CD4-positive, alpha-beta memory T cell (primary cell): ENCODE results near the gene TTC4. TPM values are rescaled to one million over a fixed set of nuclear protein-coding genes. Genes with fewer than 3 reads are reported as not detected.
A peak's percentile ranks its signal among the peaks of the same experiment; 100 is the strongest.

Experiments
- CTCF ChIA-PET: fragments of 350-600 bp; sonication (Branson Sonifier 250); formaldehyde crosslinking; loops from one replicate; lab custom pipeline; 2021; ENCODE audit warnings: inconsistent platforms; ENCODE audit not compliant: partially characterized antibody; lab: Charles Lee
- POLR2A ChIA-PET: fragments of 350-600 bp; sonication (Branson Sonifier 250); formaldehyde crosslinking; loops from one replicate; lab custom pipeline; 2021; ENCODE audit not compliant: partially characterized antibody; lab: Charles Lee
- DNase-seq, 5 donors: peaks; one replicate each; pipeline versions ENCODE4 v3.0.0 to v3.0.0-alpha.2; 2020 to 2022; ENCODE audit warnings: mixed read lengths in 1 of 5
- H3K27ac ChIP-seq: one replicate; pipeline ENCODE4 v1.7.0; 2013; ENCODE audit warnings: low read depth, low read length
- H3K27me3 ChIP-seq: 2 replicates; pipeline ENCODE4 v1.7.0; 2013; ENCODE audit warnings: mild to moderate bottlenecking, low read length, moderate library complexity; ENCODE audit not compliant: insufficient read depth
- H3K36me3 ChIP-seq: 2 replicates; pipeline ENCODE4 v1.7.0; 2013; ENCODE audit warnings: mild to moderate bottlenecking, low read length, moderate library complexity; ENCODE audit not compliant: insufficient read depth
- H3K4me1 ChIP-seq: 2 replicates; pipeline ENCODE4 v1.7.0; 2013; ENCODE audit warnings: mild to moderate bottlenecking, low read length, moderate library complexity; ENCODE audit not compliant: insufficient read depth
- H3K4me3 ChIP-seq, 2 donors: one replicate each; pipeline ENCODE4 v1.7.0; 2013; ENCODE audit warnings: low read length in 2 of 2, mild to moderate bottlenecking in 1 of 2
- H3K9me3 ChIP-seq, 2 donors: one replicate each; pipeline ENCODE4 v1.7.0; 2013; ENCODE audit warnings: low read length in 2 of 2, control low read depth in 1 of 2; ENCODE audit not compliant: control insufficient read depth in 1 of 2
- H3K27ac Mint-ChIP-seq, 7 donors: one replicate each; pipeline ENCODE4 v1.8.0; 2020 to 2021; ENCODE audit warnings: mixed read lengths in 7 of 7, mild to moderate bottlenecking in 6 of 7, inconsistent platforms in 3 of 7, moderate library complexity in 3 of 7
- H3K27me3 Mint-ChIP-seq, 2 donors: one replicate each; pipeline ENCODE4 v1.8.0; 2020 to 2021; ENCODE audit warnings: mixed read lengths in 2 of 2
- H3K36me3 Mint-ChIP-seq, 2 donors: one replicate each; pipeline ENCODE4 v1.8.0; 2020 to 2021; ENCODE audit warnings: mixed read lengths in 2 of 2, inconsistent platforms in 1 of 2, mild to moderate bottlenecking in 1 of 2
- H3K4me1 Mint-ChIP-seq, 4 donors: one replicate each; pipeline ENCODE4 v1.8.0; 2020 to 2021; ENCODE audit warnings: mixed read lengths in 4 of 4, mild to moderate bottlenecking in 1 of 4
- H3K4me3 Mint-ChIP-seq, 8 donors: one replicate each; pipeline ENCODE4 v1.8.0; 2020 to 2021; ENCODE audit warnings: mixed read lengths in 8 of 8, mild to moderate bottlenecking in 7 of 8, moderate library complexity in 6 of 8, inconsistent platforms in 3 of 8
- H3K9me3 Mint-ChIP-seq, 8 donors: one replicate each; pipeline ENCODE4 v1.8.0; 2020 to 2021; ENCODE audit warnings: mixed read lengths in 8 of 8, mild to moderate bottlenecking in 5 of 8, inconsistent platforms in 3 of 8, moderate library complexity in 1 of 8
- intact Hi-C: fragments of 100-400 bp; cut with micrococcal nuclease; formaldehyde crosslinking; loops from one replicate; pipeline ENCODE4 v1.15.1; 2023
- polyA plus RNA-seq, 2 donors: library from polyadenylated mRNA; unstranded; fragments of 300-500 nt; fragmentation: Illumina TruSeq; gene quantifications; one replicate each; pipeline ENCODE4 v1.2.3, GENCODE V29; 2021
- total RNA-seq, 2 experiments: library from RNA; stranded (reverse); gene quantifications; one replicate each; pipeline ENCODE4 v1.2.3, GENCODE V29; 2021

The TTC4 gene
- total and polyA plus RNA-seq, 4 experiments from 2014 or later, result 20.0 to 24.5 (median 23.0) TPM

GRCh38 chr1:54754486-54755285 lies 39.0 kb downstream of the TTC4 start:
- ChIA-PET CTCF (interaction anchor here (1.6 kb wide), 1 partner anchor 265 kb away, joined by 3 read pairs; no protein-coding TSS in a partner anchor), POLR2A (no interaction called here)
- Mint-ChIP-seq H3K4me1 (no peaks in the 10 kb centered on the region), H3K4me3 (no peak overlapping the region), H3K36me3 (peaks cover 14 to 15% of the 10 kb centered on the region in 2 donors), H3K9me3 (no peaks in the 10 kb centered on the region), H3K27ac (no peak overlapping the region), H3K27me3 (no peaks in the 10 kb centered on the region)
- Histone ChIP-seq H3K36me3 (peaks cover 8% of the 10 kb centered on the region), H3K4me1 (no peaks in the 10 kb centered on the region), H3K4me3 (no peak overlapping the region), H3K27ac (no peak overlapping the region), H3K27me3 (no peaks in the 10 kb centered on the region), H3K9me3 (no peaks in the 10 kb centered on the region)
- intact Hi-C loops, result no loop called here
- no peak for DNase-seq

DNA sequence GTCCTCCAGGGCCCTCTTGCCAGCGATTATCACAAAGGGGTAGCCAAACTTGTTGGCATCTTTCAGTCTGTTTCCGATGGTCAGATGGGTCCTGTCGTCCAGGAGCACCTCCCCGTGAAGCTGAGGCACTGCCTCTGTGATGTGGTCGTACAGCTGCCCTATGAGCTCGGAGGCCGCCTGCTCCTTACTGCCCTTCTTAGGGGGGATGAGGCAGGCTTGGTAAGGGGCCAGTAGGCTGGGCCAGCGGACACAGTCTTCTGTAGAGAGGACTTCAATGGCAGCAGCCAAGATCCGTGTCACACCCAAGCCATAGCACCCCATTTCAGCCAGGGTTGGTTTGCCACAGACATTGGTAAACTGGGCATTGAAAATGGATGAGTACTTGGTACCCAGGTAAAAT lies 42.2 kb downstream of the TTC4 start:
- Histone ChIP-seq H3K36me3 (peaks cover 8% of the 10 kb centered on the region), H3K27me3 (no peaks in the 10 kb centered on the region), H3K27ac (no peak overlapping the region), H3K9me3 (no peaks in the 10 kb centered on the region), H3K4me3 (no peak overlapping the region), H3K4me1 (no peaks in the 10 kb centered on the region)
- no peak for DNase-seq
- intact Hi-C loops, result no loop called here
- H3K4me3 Mint-ChIP-seq, result no peak overlapping the region
- peaks cover under 1 to 9% (median 4%) of the 10 kb centered on the region in 4 donors for H3K4me1 Mint-ChIP-seq
- H3K27ac Mint-ChIP-seq, result no peak overlapping the region
- ChIA-PET CTCF (no interaction called here), POLR2A (no interaction called here)
- H3K27me3 Mint-ChIP-seq, result no peaks in the 10 kb centered on the region
- no peaks in the 10 kb centered on the region for H3K9me3 Mint-ChIP-seq
- peaks cover 14 to 18% of the 10 kb centered on the region in 2 donors for H3K36me3 Mint-ChIP-seq

- Mint-ChIP-seq H3K9me3 (peaks cover 0 to 2% (median 0%) of the 10 kb centered on the region in 8 donors), H3K4me3 (no peak overlapping the region), H3K36me3 (peaks cover 14 to 18% of the 10 kb centered on the region in 2 donors), H3K4me1 (peaks cover 4 to 17% (median 11%) of the 10 kb centered on the region in 4 donors), H3K27me3 (no peaks in the 10 kb centered on the region), H3K27ac (no peak overlapping the region)
- Histone ChIP-seq H3K9me3 (no peaks in the 10 kb centered on the region), H3K4me1 (peaks cover 9% of the 10 kb centered on the region), H3K4me3 (no peak overlapping the region), H3K27me3 (no peaks in the 10 kb centered on the region), H3K27ac (no peak overlapping the region), H3K36me3 (peaks cover 8% of the 10 kb centered on the region)
- no peak for DNase-seq
- ChIA-PET POLR2A (no interaction called here), CTCF (no interaction called here)
- intact Hi-C loops, result no loop called here
These were observed 43.2 kb downstream of the TTC4 start for GRCh38 chr1:54758678-54759348.

DNA sequence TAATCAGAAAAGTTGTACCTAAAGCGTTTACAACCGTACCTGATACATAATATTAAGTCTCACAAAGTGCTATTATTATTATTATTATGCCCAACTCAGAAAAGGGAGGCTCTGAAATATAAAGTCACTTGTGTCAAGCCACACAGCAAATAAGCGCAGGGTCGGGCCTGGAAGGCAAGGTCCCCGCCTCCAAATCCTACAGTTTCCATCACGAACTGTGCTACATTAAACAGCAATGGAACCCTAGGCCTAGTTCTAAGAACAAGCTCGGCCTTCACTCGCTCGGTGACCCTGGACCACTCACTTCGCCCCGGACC lies 48.1 kb downstream of the TTC4 start:
- H3K36me3 ChIP-seq, result no peaks in the 10 kb centered on the region
- Mint-ChIP-seq H3K9me3 (peaks cover 0 to 2% (median 0%) of the 10 kb centered on the region in 8 donors), H3K27me3 (no peaks in the 10 kb centered on the region), H3K27ac (peak overlapping the region; percentile 68 to 97 (median 91)), H3K36me3 (peaks cover 0 to 10% of the 10 kb centered on the region in 2 donors), H3K4me1 (peaks cover 8 to 27% (median 19%) of the 10 kb centered on the region in 4 donors), H3K4me3 (peak overlapping the region; percentile 92 to 98 (median 94))
- CTCF ChIA-PET, result interaction anchor here (1.0 to 1.7 kb wide), 2 partner anchors 37 to 49 kb away, joined by 3 to 4 read pairs; partner anchors contain the start of gene TTC22
- intact Hi-C loops, result loop anchor here (1.0 to 2.0 kb wide), 5 partner anchors 37 to 925 kb away; partner anchors contain the start of genes LRRC42, NDC1, TCEANC2 and TMEM59
- peaks cover 11% of the 10 kb centered on the region for H3K4me1 ChIP-seq
- peak overlapping the region; percentile 92 to 100 for H3K4me3 ChIP-seq
- POLR2A ChIA-PET, result interaction anchor here (2.1 to 3.4 kb wide), 3 partner anchors 37 to 710 kb away, joined by 7 to 24 read pairs (median 13); partner anchors contain the start of genes TCEANC2, TMEM59, TTC22 and TTC4
- H3K27ac ChIP-seq, result peak overlapping the region; percentile 71
- H3K27me3 ChIP-seq, result no peaks in the 10 kb centered on the region
- DNase-seq, result no peak
- H3K9me3 ChIP-seq, result no peaks in the 10 kb centered on the region

GRCh38 chr1:54764133-54764921 lies 48.7 kb downstream of the TTC4 start, which contains the start of gene PARS2:
TSS of gene PARS2 (minus strand) at chr1:54764523. CDS start at chr1:54759161, 5,362 bp downstream.
- H3K4me1 ChIP-seq, result peaks cover 11% of the 10 kb centered on the region
- H3K4me3 ChIP-seq, result peak within 1 kb of the TSS; percentile 92 to 100
- peak within 1 kb of the TSS; percentile 92 to 98 (median 94) for H3K4me3 Mint-ChIP-seq
- H3K27me3 Mint-ChIP-seq, result no peaks in the 10 kb centered on the region
- H3K27me3 ChIP-seq, result no peaks in the 10 kb centered on the region
- intact Hi-C loops, result loop anchor here (1.0 to 2.0 kb wide), 5 partner anchors 36 to 926 kb away; partner anchors contain the start of genes LRRC42, NDC1, TCEANC2 and TMEM59
- DNase-seq, result peak; percentile 92 to 98 (median 98)
- H3K27ac Mint-ChIP-seq, result peak within 1 kb of the TSS; percentile 84 to 97 (median 93)
- H3K36me3 ChIP-seq, result no peaks in the 10 kb centered on the region
- peak within 1 kb of the TSS; percentile 71 for H3K27ac ChIP-seq
- peaks cover 8 to 27% (median 19%) of the 10 kb centered on the region in 4 donors for H3K4me1 Mint-ChIP-seq
- peaks cover 0 to 8% of the 10 kb centered on the region in 2 donors for H3K36me3 Mint-ChIP-seq
- H3K9me3 Mint-ChIP-seq, result peaks cover 0 to 2% (median 0%) of the 10 kb centered on the region in 8 donors
- H3K9me3 ChIP-seq, result no peaks in the 10 kb centered on the region
- ChIA-PET CTCF (interaction anchor here (1.7 kb wide), 1 partner anchor 36 kb away, joined by 4 read pairs; the partner anchor contains the start of gene TTC22), POLR2A (interaction anchor here (2.1 to 3.4 kb wide), 3 partner anchors 36 to 711 kb away, joined by 7 to 24 read pairs (median 13); partner anchors contain the start of genes TCEANC2, TMEM59, TTC22 and TTC4)

DNA sequence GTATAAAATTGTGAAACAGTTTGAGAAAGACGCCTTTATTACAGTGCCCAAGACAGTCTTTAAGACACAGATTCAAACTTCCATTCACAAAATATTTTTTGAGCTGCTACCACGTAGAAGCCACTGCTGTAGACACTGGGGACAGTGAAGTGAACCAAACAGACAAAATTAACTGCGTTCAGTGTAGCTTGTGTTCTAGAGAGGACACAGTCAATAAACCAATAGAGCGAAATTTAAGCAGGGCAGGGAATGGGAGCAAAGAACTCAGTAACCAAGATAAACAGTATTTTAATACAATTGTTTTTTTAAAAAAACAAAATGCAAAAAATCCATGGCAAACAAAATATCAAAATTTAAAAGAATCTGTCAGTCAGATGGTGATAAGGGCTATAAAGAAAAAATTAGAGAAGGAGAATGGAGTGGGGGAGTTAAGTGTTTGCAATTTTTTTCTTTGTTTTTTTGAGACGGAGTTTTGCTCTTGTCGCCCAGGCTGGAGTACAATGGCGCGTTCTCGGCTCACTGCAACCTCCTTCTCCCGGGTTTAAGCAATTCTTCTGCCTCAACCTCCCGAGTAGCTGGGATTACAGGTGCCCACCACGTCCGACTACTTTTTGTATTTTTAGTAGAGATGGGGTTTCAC lies 49.4 kb downstream of the TTC4 start:
- POLR2A ChIA-PET, result interaction anchor here (0.6 to 3.4 kb wide), 4 partner anchors 35 to 766 kb away, joined by 4 to 24 read pairs (median 10); partner anchors contain the start of genes TCEANC2, TMEM59, TTC22 and TTC4
- DNase-seq, result no peak

More for the DNA sequence above, 49.4 kb downstream of the TTC4 start:
- Histone ChIP-seq H3K36me3 (no peaks in the 10 kb centered on the region), H3K27ac (peak overlapping the region; percentile 56), H3K4me3 (peak overlapping the region; percentile 58 to 100), H3K4me1 (peaks cover 11% of the 10 kb centered on the region), H3K9me3 (no peaks in the 10 kb centered on the region), H3K27me3 (no peaks in the 10 kb centered on the region)
- peaks cover 8 to 25% (median 19%) of the 10 kb centered on the region in 4 donors for H3K4me1 Mint-ChIP-seq
- H3K4me3 Mint-ChIP-seq, result peak overlapping the region; percentile 92 to 98 (median 94)
- H3K27me3 Mint-ChIP-seq, result no peaks in the 10 kb centered on the region
- CTCF ChIA-PET, result interaction anchor here (5.2 kb wide), 1 partner anchor 36 kb away, joined by 29 read pairs; the partner anchor contains the start of gene TTC22
- peaks cover 0 to 5% of the 10 kb centered on the region in 2 donors for H3K36me3 Mint-ChIP-seq
- intact Hi-C loops, result loop anchor here (1.0 to 2.0 kb wide), 5 partner anchors 36 to 927 kb away; partner anchors contain the start of genes LRRC42, NDC1, TCEANC2 and TMEM59
- peak overlapping the region; percentile 84 to 97 (median 93) for H3K27ac Mint-ChIP-seq
- peaks cover 0 to 2% (median 0%) of the 10 kb centered on the region in 8 donors for H3K9me3 Mint-ChIP-seq
